Measurements from ENCODE around the gene SLC34A1. TPM values are rescaled to one million over a fixed set of nuclear protein-coding genes. Genes with fewer than 3 reads are reported as not detected.
"Not testable (repeated sequence)": the region's sequence is repeated elsewhere in the genome, so short reads cannot be mapped to it uniquely, and the experiment has no call there.

The SLC34A1 gene
- total RNA-seq, 1 experiment from 2014 or later = 0.19 TPM

DNA sequence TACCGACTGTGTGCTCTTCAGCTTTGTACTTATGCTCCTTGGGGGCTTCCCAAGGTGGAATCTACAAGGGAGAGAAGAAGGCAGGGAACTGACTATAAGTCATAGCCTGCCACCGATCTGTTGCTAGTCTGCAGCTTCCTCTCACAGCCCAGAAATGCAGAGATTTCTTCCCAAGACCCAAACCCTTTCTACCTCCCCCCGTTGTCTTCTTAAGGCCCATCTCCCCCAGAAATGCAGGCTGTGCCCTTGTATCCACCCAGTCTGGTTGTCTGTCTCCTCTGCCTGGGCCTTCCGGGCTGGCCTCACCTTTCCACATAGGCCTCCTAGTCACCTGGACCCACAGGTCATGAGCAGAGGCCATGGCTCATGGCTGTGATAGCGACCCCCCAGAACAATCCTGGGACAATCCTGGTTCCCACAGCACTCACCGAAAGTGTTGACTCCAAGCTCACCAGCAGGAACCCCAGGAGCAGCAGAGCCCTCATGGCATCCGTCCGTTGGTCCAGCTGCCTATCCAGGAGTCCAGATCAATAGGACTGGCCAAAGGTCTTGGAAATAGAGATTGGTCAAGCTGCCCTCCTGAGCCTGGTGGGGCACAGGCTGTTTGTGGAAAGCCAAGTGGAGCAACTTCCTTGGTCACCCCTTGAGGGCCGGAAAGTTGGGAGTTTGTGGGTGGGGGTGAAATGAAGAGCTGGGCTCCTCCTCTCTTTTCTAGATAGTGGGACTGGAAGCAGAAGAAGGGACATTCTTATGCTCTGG, 25.0 kb downstream of the SLC34A1 start, which contains the start of gene F12:
F12 (minus strand) TSS at position 522 of the 759 bp plus-strand sequence; CDS start at position 485, 37 bp downstream.
- peaks cover 9% of the 10 kb centered on the region for H3K4me1 Mint-ChIP-seq (ENCODE audit: low read depth, unreplicated experiment)
- TF ChIP-seq, protein P1, sequence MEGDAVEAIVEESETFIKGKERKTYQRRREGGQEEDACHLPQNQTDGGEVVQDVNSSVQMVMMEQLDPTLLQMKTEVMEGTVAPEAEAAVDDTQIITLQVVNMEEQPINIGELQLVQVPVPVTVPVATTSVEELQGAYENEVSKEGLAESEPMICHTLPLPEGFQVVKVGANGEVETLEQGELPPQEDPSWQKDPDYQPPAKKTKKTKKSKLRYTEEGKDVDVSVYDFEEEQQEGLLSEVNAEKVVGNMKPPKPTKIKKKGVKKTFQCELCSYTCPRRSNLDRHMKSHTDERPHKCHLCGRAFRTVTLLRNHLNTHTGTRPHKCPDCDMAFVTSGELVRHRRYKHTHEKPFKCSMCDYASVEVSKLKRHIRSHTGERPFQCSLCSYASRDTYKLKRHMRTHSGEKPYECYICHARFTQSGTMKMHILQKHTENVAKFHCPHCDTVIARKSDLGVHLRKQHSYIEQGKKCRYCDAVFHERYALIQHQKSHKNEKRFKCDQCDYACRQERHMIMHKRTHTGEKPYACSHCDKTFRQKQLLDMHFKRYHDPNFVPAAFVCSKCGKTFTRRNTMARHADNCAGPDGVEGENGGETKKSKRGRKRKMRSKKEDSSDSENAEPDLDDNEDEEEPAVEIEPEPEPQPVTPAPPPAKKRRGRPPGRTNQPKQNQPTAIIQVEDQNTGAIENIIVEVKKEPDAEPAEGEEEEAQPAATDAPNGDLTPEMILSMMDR (IDR thresholded peaks at IDR 0.05; ENCODE audit: unreplicated experiment) = no peak
- H3K9me3 Mint-ChIP-seq (ENCODE audit: low read depth, unreplicated experiment) = no peaks in the 10 kb centered on the region
- no peak within 1 kb of the TSS for H3K27ac Mint-ChIP-seq (ENCODE audit: unreplicated experiment)
- H3K4me3 Mint-ChIP-seq (ENCODE audit: low read depth, unreplicated experiment) = no peak within 1 kb of the TSS
- H3K36me3 Mint-ChIP-seq (ENCODE audit: insufficient read depth, unreplicated experiment) = peaks cover 12% of the 10 kb centered on the region
- intact Hi-C loops (cut with micrococcal nuclease; ENCODE audit: unreplicated experiment) = no loop called here
- DNase-seq = no peak
- no TSS peak for BruUV-seq (replicated peaks)
- H3K27me3 Mint-ChIP-seq (ENCODE audit: unreplicated experiment) = no peaks in the 10 kb centered on the region
- CTCF ChIA-PET = interaction anchor here (0.5 to 1.2 kb wide), 3 partner anchors 9 to 43 kb away, joined by 3 to 6 read pairs (median 4); no protein-coding TSS in a partner anchor

DNA sequence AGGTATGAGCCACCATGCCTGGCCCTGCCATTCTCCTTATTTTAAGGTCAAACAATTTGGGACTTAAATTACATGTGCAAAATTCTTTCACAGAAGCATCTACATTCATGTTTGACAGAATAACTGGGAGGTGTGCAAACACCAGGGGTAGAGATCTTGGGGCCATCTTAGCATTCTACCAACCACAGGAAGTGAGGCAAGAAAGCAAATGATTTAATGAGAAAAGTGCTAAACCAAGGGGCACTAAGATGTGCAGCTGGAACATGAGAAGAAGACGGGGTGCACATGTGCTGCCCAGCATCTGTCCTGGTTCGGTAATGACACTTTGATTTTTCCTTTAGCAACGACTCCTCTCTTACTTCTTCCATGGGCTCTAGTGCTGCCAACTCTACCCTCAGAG, 26.3 kb downstream of the SLC34A1 start:
- TF ChIP-seq, protein P1 (IDR thresholded peaks at IDR 0.05; ENCODE audit: unreplicated experiment) = no peak
- BruUV-seq (replicated peaks) = no TSS peak
- intact Hi-C loops (cut with micrococcal nuclease; ENCODE audit: unreplicated experiment) = no loop called here
- no peaks in the 10 kb centered on the region for H3K4me1 Mint-ChIP-seq (ENCODE audit: low read depth, unreplicated experiment)
- no peak overlapping the region for H3K27ac Mint-ChIP-seq (ENCODE audit: unreplicated experiment)
- no peaks in the 10 kb centered on the region for H3K9me3 Mint-ChIP-seq (ENCODE audit: low read depth, unreplicated experiment)
- no peak overlapping the region for H3K4me3 Mint-ChIP-seq (ENCODE audit: low read depth, unreplicated experiment)
- DNase-seq = no peak
- no peaks in the 10 kb centered on the region for H3K27me3 Mint-ChIP-seq (ENCODE audit: unreplicated experiment)
- H3K36me3 Mint-ChIP-seq (ENCODE audit: insufficient read depth, unreplicated experiment) = no peaks in the 10 kb centered on the region
- CTCF ChIA-PET = interaction anchor here (1.2 kb wide), 1 partner anchor 21 kb away, joined by 3 read pairs; no protein-coding TSS in a partner anchor

DNA sequence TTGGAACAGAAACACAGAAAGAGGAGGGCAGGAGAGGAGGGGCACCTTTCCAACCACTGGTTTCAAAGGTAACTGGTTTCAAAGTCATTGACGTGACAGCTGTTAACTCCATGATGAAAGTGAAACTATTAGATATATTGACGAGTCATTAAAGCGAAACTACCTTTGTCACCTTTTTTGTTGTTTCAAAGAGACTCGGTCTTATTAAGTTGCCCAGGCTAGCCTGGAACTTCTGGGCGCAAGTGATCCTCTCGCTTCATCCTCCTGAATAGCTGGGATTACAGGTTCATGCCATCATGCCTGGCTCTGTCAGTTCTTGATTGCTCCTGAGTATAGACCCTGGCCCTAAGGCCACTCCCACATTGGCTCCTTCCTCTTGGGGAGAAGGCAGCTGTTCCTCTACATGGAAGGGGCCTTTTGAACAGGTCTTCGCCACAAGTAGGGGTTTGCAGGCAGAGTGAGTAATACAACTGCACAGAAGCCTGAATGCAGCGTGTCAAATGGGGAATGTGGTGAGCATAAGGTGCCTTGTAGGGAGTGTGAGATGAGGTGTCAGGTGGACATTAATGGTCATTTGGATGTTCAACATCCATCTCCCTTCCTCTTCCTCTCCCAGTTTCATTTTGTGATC, 28.5 kb downstream of the SLC34A1 start:
- intact Hi-C loops (cut with micrococcal nuclease; ENCODE audit: unreplicated experiment) = no loop called here
- no peak for DNase-seq
- H3K36me3 Mint-ChIP-seq (ENCODE audit: insufficient read depth, unreplicated experiment) = no peaks in the 10 kb centered on the region
- no peaks in the 10 kb centered on the region for H3K27me3 Mint-ChIP-seq (ENCODE audit: unreplicated experiment)
- H3K9me3 Mint-ChIP-seq (ENCODE audit: low read depth, unreplicated experiment) = no peaks in the 10 kb centered on the region
- TF ChIP-seq, protein P1 (IDR thresholded peaks at IDR 0.05; ENCODE audit: unreplicated experiment) = no peak
- no TSS peak for BruUV-seq (replicated peaks)
- no peak overlapping the region for H3K4me3 Mint-ChIP-seq (ENCODE audit: low read depth, unreplicated experiment)
- H3K4me1 Mint-ChIP-seq (ENCODE audit: low read depth, unreplicated experiment) = no peaks in the 10 kb centered on the region
- no peak overlapping the region for H3K27ac Mint-ChIP-seq (ENCODE audit: unreplicated experiment)
- CTCF ChIA-PET = no interaction called here

DNA sequence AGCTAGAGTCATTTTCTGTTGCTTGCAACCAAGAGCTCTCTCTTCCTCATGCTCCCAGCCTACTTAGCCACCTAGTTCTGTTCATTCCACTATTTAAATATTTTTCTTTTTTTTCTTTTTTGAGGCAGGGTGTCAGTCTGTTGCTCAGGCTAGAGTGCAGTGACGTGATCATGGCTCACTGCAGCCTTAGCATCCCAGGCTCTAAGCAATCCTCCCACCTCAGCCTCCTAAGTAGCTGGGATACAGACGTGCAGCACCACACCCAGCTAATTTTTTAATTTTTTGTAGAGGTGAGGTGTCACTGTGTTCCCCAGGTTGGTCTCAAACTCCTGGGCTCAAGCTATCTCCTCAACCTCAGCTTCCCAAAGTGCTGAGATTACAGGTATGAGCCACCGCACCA, 30.2 kb downstream of the SLC34A1 start:
- TF ChIP-seq, protein P1 (IDR thresholded peaks at IDR 0.05; ENCODE audit: unreplicated experiment) = no peak
- Mint-ChIP-seq H3K27me3 (ENCODE audit: unreplicated experiment) (no peaks in the 10 kb centered on the region), H3K4me3 (ENCODE audit: low read depth, unreplicated experiment) (no peak overlapping the region), H3K36me3 (ENCODE audit: insufficient read depth, unreplicated experiment) (no peaks in the 10 kb centered on the region), H3K9me3 (ENCODE audit: low read depth, unreplicated experiment) (no peaks in the 10 kb centered on the region), H3K27ac (ENCODE audit: unreplicated experiment) (no peak overlapping the region), H3K4me1 (ENCODE audit: low read depth, unreplicated experiment) (no peaks in the 10 kb centered on the region)
- BruUV-seq (replicated peaks) = no TSS peak
- intact Hi-C loops (cut with micrococcal nuclease; ENCODE audit: unreplicated experiment) = no loop called here
- CTCF ChIA-PET = no interaction called here
- no peak for DNase-seq

DNA sequence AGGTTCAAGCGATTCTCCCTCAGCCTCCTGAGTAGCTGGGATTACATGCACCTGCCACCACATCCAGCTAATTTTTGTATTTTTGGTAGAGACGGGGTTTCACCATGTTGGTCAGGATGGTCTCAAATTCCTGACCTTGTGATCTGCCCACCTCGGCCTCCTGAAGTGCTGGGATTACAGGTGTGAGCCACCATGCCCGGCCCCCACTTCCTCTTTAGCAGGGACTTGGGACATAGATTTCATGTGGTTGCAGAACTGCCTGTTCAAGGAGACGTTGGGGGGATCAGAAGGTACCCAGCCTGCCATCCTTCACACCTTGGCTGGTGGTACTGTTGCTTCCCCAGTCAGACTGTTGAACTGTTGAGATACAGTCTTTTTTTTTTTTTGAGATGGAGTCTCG, 32.8 kb downstream of the SLC34A1 start:
- H3K27me3 Mint-ChIP-seq (ENCODE audit: unreplicated experiment); intact Hi-C loops (cut with micrococcal nuclease; ENCODE audit: unreplicated experiment); H3K27ac Mint-ChIP-seq (ENCODE audit: unreplicated experiment); DNase-seq; BruUV-seq (replicated peaks); H3K9me3 Mint-ChIP-seq (ENCODE audit: low read depth, unreplicated experiment); H3K4me1 Mint-ChIP-seq (ENCODE audit: low read depth, unreplicated experiment); H3K36me3 Mint-ChIP-seq (ENCODE audit: insufficient read depth, unreplicated experiment); H3K4me3 Mint-ChIP-seq (ENCODE audit: low read depth, unreplicated experiment): not testable (repeated sequence)
- CTCF ChIA-PET = interaction anchor here (0.8 to 1.5 kb wide), 3 partner anchors 13 to 38 kb away, joined by 3 to 10 read pairs (median 4); no protein-coding TSS in a partner anchor

Data from Calu3 (cell line).